GM12891 (cell line): ENCODE results near the gene ZNF740.

Experiments
- POLR2A ChIP-seq: IDR thresholded peaks from 2 replicates; pipeline ENCODE4 v1.6.1; 2011; ENCODE audit warnings: low read depth, low read length, control low read depth
- POLR2AphosphoS5 ChIP-seq: IDR thresholded peaks from 2 replicates; pipeline ENCODE4 v1.6.1; 2011; ENCODE audit warnings: low read depth, low read length, control low read depth
- POU2F2 ChIP-seq: IDR thresholded peaks from 2 replicates; pipeline ENCODE4 v1.6.1; 2011; ENCODE audit warnings: low read depth, mild to moderate bottlenecking, control low read depth, low read length, moderate library complexity
- SPI1 ChIP-seq: IDR thresholded peaks from 2 replicates; pipeline ENCODE4 v1.6.1; 2011; ENCODE audit warnings: low read depth, low read length, control low read depth
- TAF1 ChIP-seq: IDR thresholded peaks from 2 replicates; pipeline ENCODE4 v1.6.1; 2011; ENCODE audit warnings: low read depth, low read length, control low read depth

- TF ChIP-seq POLR2AphosphoS5 (no peak), POLR2A (no peak), TAF1 (no peak), SPI1 (no peak), POU2F2 (no peak)
These were observed 54.6 kb downstream of the ZNF740 start for GRCh38 chr12:53235164-53235563.
